Measurements from ENCODE around the gene TVP23C.
"Not testable (repeated sequence)": the region's sequence is repeated elsewhere in the genome, so short reads cannot be mapped to it uniquely, and the experiment has no call there.

- TF ChIP-seq ZNF274 (IDR thresholded peaks at IDR 0.05; ENCODE audit: low read depth, low read length); YY1 (IDR thresholded peaks at IDR 0.05; ENCODE audit: insufficient read depth, insufficient read length); SUZ12 (IDR thresholded peaks at IDR 0.05; ENCODE audit: extremely low read depth, insufficient read depth, insufficient read length): not testable (repeated sequence)
These were observed 57.6 kb downstream of the TVP23C start for GRCh38 chr17:15505708-15506107.

Measured in NT2/D1 (cell line).